Nephron (organoid): Measurements from ENCODE around the gene AKIRIN2.

Source experiments
- H3K27ac Mint-ChIP-seq, 3 experiments: 2 replicates each; pipeline ENCODE4 v1.8.0; 2020; ENCODE audit warnings: mixed read lengths in 3 of 3, mild to moderate bottlenecking in 2 of 3, moderate library complexity in 1 of 3
- H3K27me3 Mint-ChIP-seq: 2 replicates; pipeline ENCODE4 v1.8.0; 2021; ENCODE audit warnings: low read depth, mild to moderate bottlenecking, moderate library complexity, mixed read lengths
- H3K36me3 Mint-ChIP-seq: 2 replicates; pipeline ENCODE4 v1.8.0; 2020; ENCODE audit warnings: low read depth, mixed read lengths
- H3K4me1 Mint-ChIP-seq: 2 replicates; pipeline ENCODE4 v1.8.0; 2020; ENCODE audit warnings: mixed read lengths
- H3K4me3 Mint-ChIP-seq, 3 experiments: 2 replicates each; pipeline ENCODE4 v1.8.0; 2020; ENCODE audit warnings: mild to moderate bottlenecking in 3 of 3, mixed read lengths in 3 of 3, moderate library complexity in 2 of 3
- H3K9me3 Mint-ChIP-seq: 2 replicates; pipeline ENCODE4 v1.8.0; 2020; ENCODE audit warnings: mixed read lengths
- TF ChIP-seq, protein P1 (sequence below), 3 experiments: fragments of 200-600 bp; sonication (generic); IDR thresholded peaks; one replicate each; pipeline ENCODE4 v1.5.0; 2021; ENCODE audit warnings: antibody characterized with exemption in 3 of 3; ENCODE audit not compliant: unreplicated experiment in 3 of 3

The AKIRIN2 gene

DNA sequence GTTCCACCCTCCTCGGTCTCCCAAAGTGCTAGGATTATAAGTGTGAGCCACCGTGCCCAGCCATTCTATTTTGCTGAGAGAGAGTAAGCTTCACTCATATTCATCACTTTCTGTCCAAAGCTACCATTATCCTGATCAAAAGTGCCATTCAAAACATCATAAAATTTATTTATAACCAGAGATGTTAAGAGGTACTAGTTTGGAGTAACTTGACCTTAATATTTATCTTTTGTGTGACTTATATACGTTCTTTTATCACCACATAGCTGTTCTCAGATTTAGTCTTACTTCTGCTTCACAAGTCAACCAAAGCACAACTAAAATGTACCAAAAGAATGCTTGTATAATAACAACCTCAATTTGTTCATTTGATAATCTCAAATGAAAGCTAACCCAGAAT lies 18.1 kb downstream of the AKIRIN2 start:
- H3K4me3 Mint-ChIP-seq, result no peak overlapping the region
- no peaks in the 10 kb centered on the region for H3K9me3 Mint-ChIP-seq

DNA sequence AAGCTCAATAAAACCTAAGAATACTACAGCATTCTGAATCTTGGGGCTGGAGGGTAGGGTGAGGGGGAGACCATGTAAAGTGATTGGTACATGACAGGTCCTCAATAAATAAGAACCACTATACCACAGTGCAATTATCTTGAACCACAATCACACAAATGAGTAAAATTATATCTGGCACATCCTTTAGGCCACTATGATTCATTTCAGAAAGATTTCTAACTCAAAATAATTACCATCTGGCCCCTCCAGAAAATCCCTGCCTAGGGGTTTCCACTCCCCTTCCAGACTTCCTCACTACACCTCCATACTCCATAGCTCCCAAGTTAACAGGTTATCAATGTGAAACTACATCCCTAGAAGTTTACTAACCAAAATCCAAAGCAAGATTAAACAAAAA lies 19.7 kb downstream of the AKIRIN2 start:
- TF ChIP-seq, protein P1, sequence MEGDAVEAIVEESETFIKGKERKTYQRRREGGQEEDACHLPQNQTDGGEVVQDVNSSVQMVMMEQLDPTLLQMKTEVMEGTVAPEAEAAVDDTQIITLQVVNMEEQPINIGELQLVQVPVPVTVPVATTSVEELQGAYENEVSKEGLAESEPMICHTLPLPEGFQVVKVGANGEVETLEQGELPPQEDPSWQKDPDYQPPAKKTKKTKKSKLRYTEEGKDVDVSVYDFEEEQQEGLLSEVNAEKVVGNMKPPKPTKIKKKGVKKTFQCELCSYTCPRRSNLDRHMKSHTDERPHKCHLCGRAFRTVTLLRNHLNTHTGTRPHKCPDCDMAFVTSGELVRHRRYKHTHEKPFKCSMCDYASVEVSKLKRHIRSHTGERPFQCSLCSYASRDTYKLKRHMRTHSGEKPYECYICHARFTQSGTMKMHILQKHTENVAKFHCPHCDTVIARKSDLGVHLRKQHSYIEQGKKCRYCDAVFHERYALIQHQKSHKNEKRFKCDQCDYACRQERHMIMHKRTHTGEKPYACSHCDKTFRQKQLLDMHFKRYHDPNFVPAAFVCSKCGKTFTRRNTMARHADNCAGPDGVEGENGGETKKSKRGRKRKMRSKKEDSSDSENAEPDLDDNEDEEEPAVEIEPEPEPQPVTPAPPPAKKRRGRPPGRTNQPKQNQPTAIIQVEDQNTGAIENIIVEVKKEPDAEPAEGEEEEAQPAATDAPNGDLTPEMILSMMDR (IDR thresholded peaks at IDR 0.05; ENCODE audit: unreplicated experiment in 3 of 3), result no peak
- Mint-ChIP-seq H3K4me3 (no peak overlapping the region), H3K27ac (peak overlapping the region in 2 of 3 experiments; percentile 5 to 37), H3K9me3 (no peaks in the 10 kb centered on the region), H3K36me3 (peaks cover 44% of the 10 kb centered on the region), H3K4me1 (peaks cover 21% of the 10 kb centered on the region), H3K27me3 (no peaks in the 10 kb centered on the region)

More for the DNA sequence above, 18.1 kb downstream of the AKIRIN2 start:
- TF ChIP-seq, protein P1 (IDR thresholded peaks at IDR 0.05; ENCODE audit: unreplicated experiment in 3 of 3), result no peak
- H3K4me1 Mint-ChIP-seq, result peaks cover 21% of the 10 kb centered on the region
- H3K27ac Mint-ChIP-seq, result no peak overlapping the region
- H3K27me3 Mint-ChIP-seq, result no peaks in the 10 kb centered on the region
- peaks cover 32% of the 10 kb centered on the region for H3K36me3 Mint-ChIP-seq

DNA sequence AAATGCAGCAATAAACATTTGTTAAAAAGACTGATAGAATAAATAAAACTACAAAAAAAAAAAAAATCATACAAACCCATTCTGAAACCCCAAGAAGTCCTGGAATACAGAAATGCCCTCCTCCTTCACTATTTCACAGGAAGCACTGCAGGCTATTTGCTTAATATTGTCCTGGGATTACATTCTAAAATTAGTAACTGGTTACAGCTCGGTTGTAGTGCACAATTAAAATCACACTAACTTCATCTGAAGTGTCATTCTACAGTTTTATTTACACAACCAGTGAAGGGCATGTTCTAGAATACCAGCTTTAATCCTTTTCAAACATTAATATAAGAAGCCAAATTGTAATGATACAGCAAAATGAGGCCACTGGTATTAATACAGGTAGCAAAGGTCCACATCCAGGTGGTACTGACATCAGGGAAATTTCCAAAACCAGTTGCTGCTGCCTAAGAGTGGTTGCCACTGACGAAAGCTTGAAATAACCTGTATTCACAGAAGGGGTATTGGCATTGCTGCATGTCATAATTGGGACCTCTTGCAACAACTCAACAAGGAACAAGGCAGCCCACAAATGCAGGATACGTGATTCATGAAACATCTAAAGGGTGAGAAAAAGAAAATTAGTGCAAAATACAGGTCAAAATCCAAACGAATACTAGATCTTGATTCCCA lies 26.9 kb downstream of the AKIRIN2 start:
- TF ChIP-seq, protein P1 (IDR thresholded peaks at IDR 0.05; ENCODE audit: unreplicated experiment in 3 of 3), result no peak
- Mint-ChIP-seq H3K9me3 (no peaks in the 10 kb centered on the region), H3K36me3 (peaks cover 74% of the 10 kb centered on the region), H3K27ac (peak overlapping the region in 1 of 3 experiments; percentile 38), H3K4me1 (peaks cover 7% of the 10 kb centered on the region), H3K27me3 (no peaks in the 10 kb centered on the region), H3K4me3 (no peak overlapping the region)

DNA sequence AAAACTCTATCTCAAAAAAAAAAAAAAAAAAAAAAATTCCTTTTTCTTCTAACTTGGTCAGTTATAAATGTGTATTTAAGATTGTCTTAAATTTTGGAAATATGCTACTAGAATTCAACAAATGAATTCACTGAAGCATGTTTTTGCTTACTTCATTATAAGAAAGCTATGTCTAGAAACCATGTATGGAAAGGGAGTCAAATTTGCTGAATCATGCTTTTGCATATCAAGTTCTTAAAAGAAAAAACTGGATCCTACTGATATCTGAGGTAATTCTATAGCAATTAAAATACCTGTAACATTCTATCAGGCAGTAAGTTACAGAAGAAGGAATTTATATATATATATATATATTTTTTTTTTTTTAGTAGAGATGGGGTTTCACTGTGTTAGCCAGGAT lies 27.7 kb downstream of the AKIRIN2 start:
- peaks cover 7% of the 10 kb centered on the region for H3K4me1 Mint-ChIP-seq
- TF ChIP-seq, protein P1 (IDR thresholded peaks at IDR 0.05; ENCODE audit: unreplicated experiment in 3 of 3), result no peak
- no peak overlapping the region for H3K27ac Mint-ChIP-seq
- H3K9me3 Mint-ChIP-seq, result no peaks in the 10 kb centered on the region
- no peaks in the 10 kb centered on the region for H3K27me3 Mint-ChIP-seq
- H3K36me3 Mint-ChIP-seq, result peaks cover 73% of the 10 kb centered on the region
- no peak overlapping the region for H3K4me3 Mint-ChIP-seq

DNA sequence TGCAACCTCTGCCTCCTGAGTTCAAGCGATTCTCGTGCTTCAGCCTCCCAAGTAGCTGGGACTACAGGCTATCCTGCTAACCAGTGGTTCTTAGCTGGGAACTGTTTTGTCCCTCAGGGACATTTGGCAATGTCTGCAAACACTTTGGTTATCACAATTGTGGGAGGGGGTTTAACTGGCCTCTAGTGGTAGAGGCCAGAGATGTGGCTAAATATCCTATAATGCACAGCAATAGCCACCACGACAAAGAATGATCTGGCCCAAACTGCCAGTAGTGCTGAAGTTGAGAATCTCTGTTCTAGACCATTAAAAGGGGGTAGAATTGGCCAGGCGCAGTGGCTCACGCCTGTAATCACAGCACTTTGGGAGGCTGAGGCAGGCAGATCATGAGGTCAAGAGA lies 28.8 kb downstream of the AKIRIN2 start:
- no peak overlapping the region for H3K27ac Mint-ChIP-seq
- peaks cover 7% of the 10 kb centered on the region for H3K4me1 Mint-ChIP-seq
- H3K36me3 Mint-ChIP-seq, result peaks cover 70% of the 10 kb centered on the region
- TF ChIP-seq, protein P1 (IDR thresholded peaks at IDR 0.05; ENCODE audit: unreplicated experiment in 3 of 3), result no peak
- H3K27me3 Mint-ChIP-seq, result no peaks in the 10 kb centered on the region
- no peaks in the 10 kb centered on the region for H3K9me3 Mint-ChIP-seq
- H3K4me3 Mint-ChIP-seq, result no peak overlapping the region

DNA sequence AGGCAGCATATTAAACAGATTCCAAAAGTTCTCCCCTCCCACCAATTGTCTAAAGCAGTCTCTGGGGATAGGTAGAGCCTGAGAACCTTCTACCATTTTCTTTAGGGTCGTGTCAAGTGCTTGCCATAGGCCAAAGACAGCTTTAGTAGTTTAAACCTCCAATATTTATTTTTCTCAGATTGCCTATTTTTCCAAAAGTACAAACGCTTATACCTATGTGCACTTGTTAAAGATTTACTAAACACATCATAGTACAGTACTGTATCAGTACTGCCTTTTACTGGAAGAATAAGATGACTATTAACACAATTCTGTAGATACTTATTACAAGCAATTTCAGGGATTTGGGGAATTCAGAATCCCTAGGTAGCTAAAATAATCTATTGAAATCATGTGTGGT lies 29.4 kb downstream of the AKIRIN2 start:
- no peak overlapping the region for H3K4me3 Mint-ChIP-seq
- TF ChIP-seq, protein P1 (IDR thresholded peaks at IDR 0.05; ENCODE audit: unreplicated experiment in 3 of 3), result no peak

More for the DNA sequence above, 29.4 kb downstream of the AKIRIN2 start:
- Mint-ChIP-seq H3K36me3 (peaks cover 67% of the 10 kb centered on the region), H3K4me1 (peaks cover 7% of the 10 kb centered on the region), H3K27ac (peak overlapping the region in 2 of 3 experiments; percentile 39 to 75), H3K27me3 (no peaks in the 10 kb centered on the region), H3K9me3 (no peaks in the 10 kb centered on the region)
